ENCODE measurements around the gene RCCD1. TPM values are rescaled to one million over a fixed set of nuclear protein-coding genes. Genes with fewer than 3 reads are reported as not detected.
"Not testable (repeated sequence)": the region's sequence is repeated elsewhere in the genome, so short reads cannot be mapped to it uniquely, and the experiment has no call there.

RCCD1 gene
- total RNA-seq, 1 donor from 2014 or later: 17.9 TPM

DNA sequence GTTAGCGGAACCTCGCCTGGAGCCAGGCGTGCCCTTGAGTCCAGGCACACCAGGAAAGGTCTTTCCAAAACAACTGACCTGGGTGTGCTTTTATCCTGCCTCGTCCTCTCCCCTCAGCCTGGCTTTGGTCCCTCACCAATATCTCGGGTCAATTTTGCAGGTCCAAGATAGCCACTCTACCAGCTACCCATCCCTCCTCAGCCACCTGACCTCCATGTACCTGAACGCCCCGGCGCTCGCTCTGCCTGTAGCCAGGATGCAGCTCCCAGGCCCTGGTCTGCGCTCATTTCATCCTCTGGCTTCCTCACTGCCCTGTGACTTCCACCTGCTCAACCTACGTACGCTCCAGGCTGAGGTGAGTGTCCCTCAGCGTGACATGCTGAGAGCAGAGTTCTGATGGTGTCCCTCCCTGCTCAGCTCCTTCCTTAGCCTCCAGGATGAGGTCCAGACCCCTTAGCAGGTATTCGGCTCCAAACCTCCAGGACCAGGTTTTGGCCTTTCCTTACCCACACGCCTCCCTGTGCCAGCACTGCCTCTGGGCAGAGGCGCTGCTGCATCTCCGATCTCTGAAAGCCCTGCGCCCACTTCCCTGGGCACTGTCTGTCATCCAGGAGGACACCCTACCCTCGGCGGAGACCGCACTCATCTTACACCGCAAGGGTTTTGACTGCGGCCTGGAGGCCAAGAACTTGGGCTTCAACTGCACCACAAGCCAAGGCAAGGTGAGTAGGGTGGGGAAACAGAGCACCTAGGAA lies 36.5 kb upstream of the RCCD1 start:
- DNase-seq: no peak

GRCh38 chr15:90918835-90919234 lies 35.8 kb upstream of the RCCD1 start:
- no peak for DNase-seq

- no peak for DNase-seq
These were observed 32.8 kb upstream of the RCCD1 start for GRCh38 chr15:90921887-90922286.

GRCh38 chr15:90922712-90923322 lies 31.9 kb upstream of the RCCD1 start:
- DNase-seq: not testable (repeated sequence)

GRCh38 chr15:90924375-90924774 lies 30.3 kb upstream of the RCCD1 start:
- no peak for DNase-seq

GRCh38 chr15:90926766-90927165 lies 27.9 kb upstream of the RCCD1 start:
- not testable (repeated sequence) for DNase-seq

GRCh38 chr15:90928106-90928505 lies 26.6 kb upstream of the RCCD1 start:
- not testable (repeated sequence) for DNase-seq

DNA sequence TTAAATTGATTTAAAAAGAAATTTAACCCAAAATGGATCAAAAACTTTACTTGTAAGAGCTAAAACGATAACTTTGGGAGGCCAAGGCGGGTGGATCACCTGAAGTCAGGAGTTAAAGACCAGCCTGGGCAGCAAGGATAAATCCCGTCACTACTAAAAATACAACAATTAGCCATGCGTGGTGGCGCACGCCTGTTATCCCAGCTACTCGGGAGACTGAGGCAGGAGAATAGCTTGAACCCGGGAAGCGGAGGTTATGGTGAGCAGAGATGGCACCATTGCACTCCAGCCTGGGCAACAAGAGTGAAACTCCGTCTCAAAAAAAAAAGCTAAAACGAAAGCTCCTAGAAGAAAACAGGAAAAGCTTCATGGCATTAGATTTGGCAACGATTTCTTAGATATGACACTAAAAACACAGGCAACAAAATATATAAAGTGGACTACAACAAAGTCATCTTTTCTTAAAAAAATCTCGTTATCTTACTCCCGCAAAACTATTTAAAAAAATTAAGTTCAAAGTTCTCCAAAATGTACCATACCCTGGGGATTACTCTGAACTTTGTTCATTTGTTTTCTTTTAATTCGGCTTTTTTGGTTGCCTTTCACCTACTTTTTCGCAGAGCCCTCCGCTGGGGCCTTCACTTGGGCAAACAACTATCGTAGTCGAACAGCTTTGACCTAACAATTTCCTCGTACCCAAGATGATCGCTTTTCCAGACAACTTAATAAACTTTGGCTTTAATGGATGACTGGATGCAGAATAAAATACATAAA lies 25.3 kb upstream of the RCCD1 start:
- no peak for DNase-seq

DNA sequence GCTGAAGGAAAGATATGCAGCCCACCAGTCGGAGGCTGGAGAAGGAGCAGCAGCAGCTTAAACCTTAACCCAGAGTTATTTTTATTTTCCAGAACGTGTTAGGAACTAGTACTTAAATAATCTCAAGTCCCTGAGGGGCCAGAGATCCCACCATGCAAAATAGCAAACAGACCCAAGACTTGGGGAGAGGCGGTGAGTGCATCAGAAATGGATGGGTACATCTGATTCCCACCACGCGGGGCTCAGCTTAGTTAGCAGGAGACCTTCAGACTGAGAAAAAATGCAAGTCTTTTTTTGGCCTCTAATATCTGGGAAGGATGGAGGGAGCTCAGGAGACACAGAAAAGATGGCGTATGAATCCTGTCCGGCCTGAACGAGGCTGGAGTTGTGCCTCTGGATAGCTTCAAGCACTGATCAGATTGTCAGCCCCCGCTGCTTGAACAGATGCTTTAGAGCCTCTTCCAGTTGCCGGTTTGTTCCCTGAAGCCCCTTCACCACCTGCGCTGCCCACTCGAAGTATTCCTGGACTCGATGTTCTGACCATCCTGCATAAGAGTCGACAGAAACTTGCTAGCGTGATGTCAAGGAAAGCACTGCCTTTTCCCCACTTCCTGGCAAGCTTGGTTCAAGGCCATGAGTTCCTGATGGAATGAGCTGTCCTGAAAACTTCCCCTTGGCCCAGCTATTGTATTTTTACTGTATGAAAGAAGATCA lies 23.7 kb upstream of the RCCD1 start:
- no peak for DNase-seq

DNA sequence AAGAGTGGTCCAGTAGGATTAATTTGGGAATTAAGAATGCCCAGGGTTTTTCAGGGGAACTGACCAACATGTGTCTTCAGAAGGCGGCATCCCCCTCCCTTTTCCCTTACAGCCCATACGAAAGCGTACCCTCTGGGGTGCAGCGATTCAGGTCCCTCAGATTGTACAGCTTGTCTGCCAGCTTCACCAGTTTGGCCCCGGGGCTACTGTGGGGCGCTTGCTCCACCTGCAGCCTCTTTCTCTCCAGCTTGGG lies 23.2 kb upstream of the RCCD1 start:
- DNase-seq: no peak

DNA sequence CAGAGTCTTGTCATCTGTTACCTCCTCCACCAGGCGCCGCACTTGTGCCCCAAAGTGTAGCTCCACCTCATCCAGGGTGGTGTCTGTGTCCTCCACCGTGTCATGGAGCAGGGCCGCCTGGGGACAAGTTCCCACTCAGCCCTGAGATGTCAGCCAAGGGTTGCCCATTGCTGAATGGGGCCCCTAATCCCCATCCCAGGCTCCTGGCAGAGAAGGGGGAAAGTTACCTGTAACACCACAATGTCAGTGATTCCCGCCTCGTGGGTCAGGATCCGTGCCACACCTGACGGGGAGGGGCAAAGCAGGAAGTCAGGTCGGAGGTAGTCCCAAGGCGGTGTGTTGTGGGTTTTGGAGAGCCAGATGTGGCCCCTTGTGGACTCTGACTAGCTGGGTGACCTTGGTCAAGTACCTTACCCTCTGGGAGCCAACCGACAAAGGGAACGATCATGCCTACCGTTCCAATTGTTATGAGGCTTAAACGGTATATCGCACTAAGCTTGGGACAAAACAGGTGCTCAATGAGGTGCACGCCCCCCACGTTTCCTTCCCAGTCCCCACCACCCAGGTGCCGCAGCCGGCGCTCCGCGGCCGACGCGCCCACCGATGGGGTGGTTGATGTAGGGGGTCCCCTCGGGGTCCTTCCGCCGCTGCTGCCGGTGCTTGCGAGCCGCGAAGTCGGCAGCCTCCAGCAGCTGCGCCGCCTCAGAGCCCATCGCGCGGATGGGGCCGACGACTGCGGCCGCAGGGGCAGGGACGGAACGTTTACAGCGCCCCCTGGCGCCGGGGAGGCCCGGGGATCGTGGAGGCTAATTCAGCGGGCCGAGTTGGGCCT lies 22.6 kb upstream of the RCCD1 start, which contains the start of gene HDDC3:
HDDC3 (minus strand) TSS at position 722 of the 832 bp plus-strand sequence; CDS start at position 713, 9 bp downstream.
- DNase-seq: peak; percentile 74

DNA sequence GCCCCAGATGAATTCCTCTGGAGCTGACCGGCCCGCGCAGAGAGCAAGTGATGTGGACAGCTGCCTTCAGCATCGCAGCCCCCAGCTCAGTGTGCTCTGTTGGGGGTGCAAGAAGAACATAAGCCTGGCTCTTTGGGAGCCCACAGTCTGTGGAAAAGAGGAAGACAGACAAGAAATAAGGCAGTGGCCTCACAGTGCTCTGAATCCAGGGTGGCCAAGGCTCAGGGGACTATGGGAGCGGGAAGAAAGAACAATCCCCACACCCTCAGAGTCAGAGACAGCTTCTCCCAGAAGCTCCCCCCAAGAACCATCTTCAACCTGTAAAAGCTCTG lies 22.1 kb upstream of the RCCD1 start:
- DNase-seq: no peak

DNA sequence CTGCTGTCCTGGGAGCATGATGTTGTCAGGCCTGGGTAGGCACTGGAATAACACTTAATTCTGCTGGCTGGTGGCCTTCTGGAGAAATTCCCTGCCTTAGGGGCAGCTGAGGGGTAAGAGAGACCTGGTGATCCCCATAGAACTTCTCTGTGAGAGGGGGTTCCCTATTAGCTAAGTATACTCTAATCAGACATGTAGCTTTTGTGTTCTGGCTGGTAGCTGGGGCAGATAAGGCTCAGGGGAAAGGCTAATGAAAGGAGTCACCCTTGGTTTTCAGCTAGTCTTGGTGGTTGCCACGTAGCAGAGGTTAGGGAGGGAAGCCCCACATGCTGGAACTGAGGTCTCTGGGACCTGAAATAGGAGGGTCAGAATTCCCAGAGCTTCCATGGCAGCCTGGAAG lies 21.4 kb upstream of the RCCD1 start:
- DNase-seq: no peak

DNA sequence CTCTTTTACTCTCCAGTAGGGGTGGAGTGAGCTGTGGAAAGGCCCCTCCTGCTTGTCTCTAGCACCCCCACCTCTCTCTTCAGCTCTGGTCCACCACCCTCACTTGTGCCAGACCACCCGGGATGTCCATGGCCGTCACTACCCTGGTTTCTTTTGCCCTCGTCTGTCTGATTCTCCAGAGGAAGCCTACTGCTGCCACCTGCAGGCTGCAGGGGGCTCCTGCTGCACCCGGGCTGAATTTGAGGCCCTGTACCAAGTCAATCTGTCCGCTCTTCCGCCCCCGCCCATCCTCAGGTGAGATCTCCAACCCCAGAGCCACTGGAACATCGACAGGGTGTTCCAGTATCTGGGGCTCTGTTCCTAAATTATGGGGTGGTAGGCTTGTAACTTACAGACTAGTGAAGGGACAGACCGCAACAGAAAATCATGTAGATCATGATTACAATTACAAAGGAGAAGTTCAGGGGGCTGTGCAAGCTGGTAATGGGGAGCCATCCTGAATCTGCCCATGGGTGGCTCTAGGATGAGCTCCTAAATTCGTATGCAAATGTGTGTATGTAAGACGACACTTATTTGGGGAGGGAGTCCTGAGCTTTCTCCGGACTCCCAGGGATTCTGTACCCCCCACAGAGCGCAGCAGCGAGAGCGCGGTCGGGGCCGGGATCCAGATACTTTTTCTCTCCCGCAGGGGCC lies 20.3 kb upstream of the RCCD1 start:
- peak; percentile 73 for DNase-seq

DNA sequence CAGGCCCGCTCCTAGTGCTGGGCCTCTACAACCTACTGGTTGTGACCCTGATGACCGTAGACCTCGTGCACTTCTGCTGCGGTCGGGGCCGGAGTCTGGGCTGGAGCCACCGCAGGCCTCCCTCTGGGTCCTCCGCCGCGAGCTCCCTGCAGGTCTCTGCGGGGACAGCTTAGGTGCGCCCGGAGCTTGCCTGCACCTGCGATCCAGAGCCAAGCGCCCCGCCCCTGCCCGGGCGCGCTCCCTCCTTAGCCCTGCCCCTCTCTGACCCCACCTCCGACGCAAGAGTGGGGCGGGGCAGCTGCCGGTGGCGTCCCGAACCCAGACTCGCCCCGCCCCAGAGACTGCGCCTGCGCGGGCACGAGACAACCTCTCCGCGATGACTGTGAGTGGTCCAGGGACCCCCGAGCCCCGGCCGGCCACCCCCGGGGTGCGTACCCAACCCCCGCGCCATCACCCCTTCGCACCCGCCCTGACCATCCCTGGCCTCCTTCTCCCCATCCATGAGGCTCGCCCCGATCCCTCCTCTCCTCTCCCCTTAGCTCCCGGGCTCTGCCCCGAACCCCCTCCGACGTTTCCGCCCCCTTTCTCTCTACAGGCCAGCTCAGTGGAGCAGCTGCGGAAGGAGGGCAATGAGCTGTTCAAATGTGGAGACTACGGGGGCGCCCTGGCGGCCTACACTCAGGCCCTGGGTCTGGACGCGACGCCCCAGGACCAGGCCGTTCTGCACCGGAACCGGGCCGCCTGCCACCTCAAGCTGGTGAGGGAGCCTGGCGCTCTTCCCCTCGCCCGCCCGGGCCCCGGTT lies 19.5 kb upstream of the RCCD1 start, which contains the start of gene UNC45A:
UNC45A (plus strand) TSS at position 337 of the 803 bp plus-strand sequence; CDS start at position 377, 40 bp downstream.
- peak; percentile 83 for DNase-seq

DNA sequence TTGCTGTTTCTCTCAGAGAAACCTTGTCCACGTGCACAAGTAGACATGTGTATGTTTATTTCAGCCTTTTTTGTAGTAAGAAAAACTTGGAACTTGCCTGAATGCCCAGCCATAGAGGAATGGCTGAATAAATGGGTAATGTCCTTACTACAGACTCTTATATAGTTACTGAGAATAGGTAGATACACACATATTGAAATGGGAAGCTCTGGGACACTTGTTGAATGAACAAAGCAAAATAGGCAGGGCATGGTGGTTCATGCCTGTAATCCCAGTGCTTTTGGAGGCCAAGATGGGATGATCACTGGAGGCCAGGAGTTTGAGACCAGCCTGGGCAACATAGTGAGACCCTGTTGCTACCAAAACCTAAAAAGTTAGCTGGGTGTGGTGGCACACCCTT lies 17.9 kb upstream of the RCCD1 start:
- no peak for DNase-seq

- no peak for DNase-seq
These were observed 16.4 kb upstream of the RCCD1 start for GRCh38 chr15:90938261-90938660.

- no peak for DNase-seq
These were observed 14.9 kb upstream of the RCCD1 start for GRCh38 chr15:90939756-90940155.

DNA sequence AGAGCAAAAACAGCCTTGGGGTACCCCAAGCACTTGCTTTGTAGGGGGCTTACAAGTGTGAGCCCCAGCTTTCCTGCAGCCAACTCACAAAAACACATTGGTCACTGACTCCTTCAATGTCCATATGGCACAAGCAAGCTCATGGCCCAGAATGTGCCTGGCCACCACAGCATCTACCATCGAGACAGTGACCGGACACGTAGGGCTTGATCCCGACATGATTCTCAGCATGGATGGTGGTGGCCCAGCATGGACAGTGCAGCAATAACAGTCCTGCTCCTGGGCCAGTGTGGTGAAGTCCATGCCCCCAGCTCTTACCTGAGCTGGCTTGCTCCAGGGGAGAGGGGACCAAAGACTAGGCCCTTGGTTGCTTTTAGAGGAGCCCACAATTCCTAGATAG lies 13.6 kb upstream of the RCCD1 start:
- no peak for DNase-seq

DNA sequence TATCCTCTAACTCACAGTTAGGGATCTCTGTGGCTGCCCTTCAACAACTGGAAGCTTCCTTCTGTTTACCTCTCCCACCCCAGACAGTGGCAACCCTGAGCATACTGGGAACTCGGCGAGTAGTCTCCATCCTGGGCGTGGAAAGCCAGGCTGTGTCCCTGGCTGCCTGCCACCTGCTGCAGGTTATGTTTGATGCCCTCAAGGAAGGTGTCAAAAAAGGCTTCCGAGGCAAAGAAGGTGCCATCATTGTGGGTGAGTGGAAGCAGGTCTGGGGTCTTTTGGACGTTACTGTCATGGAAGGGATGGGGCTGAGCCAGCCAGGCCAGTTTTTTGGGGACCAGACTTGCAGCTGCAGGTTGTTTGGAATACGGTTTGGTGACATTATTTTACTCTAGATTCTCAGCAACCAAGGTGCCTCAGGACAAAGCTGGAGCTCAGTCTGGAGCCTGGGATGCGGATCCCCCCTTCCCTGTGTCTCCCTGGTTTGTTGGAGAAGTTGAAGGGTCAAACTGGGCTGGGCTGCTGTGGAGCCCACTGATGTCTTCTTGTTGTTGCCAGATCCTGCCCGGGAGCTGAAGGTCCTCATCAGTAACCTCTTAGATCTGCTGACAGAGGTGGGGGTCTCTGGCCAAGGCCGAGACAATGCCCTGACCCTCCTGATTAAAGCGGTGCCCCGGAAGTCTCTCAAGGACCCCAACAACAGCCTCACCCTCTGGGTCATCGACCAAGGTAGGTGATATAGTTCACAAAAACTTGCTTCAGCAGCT lies 12.1 kb upstream of the RCCD1 start:
- no peak for DNase-seq
